Suprapubic skin (tissue), 4 donors: ENCODE data around the gene CRELD1.
"Not testable (repeated sequence)": the region's sequence is repeated elsewhere in the genome, so short reads cannot be mapped to it uniquely, and the experiment has no call there.

Experiments used
- CTCF ChIP-seq, 2 donors: fragments of 200-600 bp in 1 of 2; fragments of 450-650 bp in 1 of 2; sonication (generic) in 1 of 2; IDR thresholded peaks; one replicate each; pipeline ENCODE4 v1.5.1; 2016 to 2019; ENCODE audit warnings: antibody characterized with exemption in 2 of 2, mild to moderate bottlenecking in 1 of 2, moderate library complexity in 1 of 2
- EP300 ChIP-seq: sonication (generic); formaldehyde crosslinking; IDR thresholded peaks from one replicate; pipeline ENCODE4 v1.6.1; 2017; ENCODE audit warnings: antibody characterized with exemption
- POLR2A ChIP-seq, 2 donors: fragments of 450-650 bp; IDR thresholded peaks; one replicate each; pipeline ENCODE4 v1.6.1; 2017; ENCODE audit warnings: antibody characterized with exemption in 2 of 2, mild to moderate bottlenecking in 2 of 2, moderate library complexity in 2 of 2
- POLR2AphosphoS5 ChIP-seq, 3 donors: sonication (generic); formaldehyde crosslinking; IDR thresholded peaks; one replicate each; pipeline ENCODE4 v1.6.1; 2017; ENCODE audit warnings: antibody characterized with exemption in 3 of 3

- not testable (repeated sequence) for TF ChIP-seq CTCF (IDR thresholded peaks at IDR 0.05); POLR2AphosphoS5 (IDR thresholded peaks at IDR 0.05); POLR2A (IDR thresholded peaks at IDR 0.05); EP300
These were observed 37.9 kb upstream of the CRELD1 start for GRCh38 chr3:9895715-9896114.
